Fibroblast of skin of back (primary cell): ENCODE data around the gene MGME1.

Experiments
- DNase-seq: peaks from one replicate; pipeline ENCODE4 v3.0.0-alpha.2; 2013

The MGME1 gene

GRCh38 chr20:17940224-17940971, 28.4 kb upstream of the MGME1 start:
- DNase-seq = no peak

- no peak for DNase-seq
These were observed 27.6 kb upstream of the MGME1 start for GRCh38 chr20:17941087-17941825.

- DNase-seq = no peak
These were observed 27.0 kb upstream of the MGME1 start for GRCh38 chr20:17941826-17942196.

- no peak for DNase-seq
These were observed 25.5 kb upstream of the MGME1 start for GRCh38 chr20:17943343-17943742.

GRCh38 chr20:17944854-17945474, 23.9 kb upstream of the MGME1 start:
- DNase-seq = no peak

DNA sequence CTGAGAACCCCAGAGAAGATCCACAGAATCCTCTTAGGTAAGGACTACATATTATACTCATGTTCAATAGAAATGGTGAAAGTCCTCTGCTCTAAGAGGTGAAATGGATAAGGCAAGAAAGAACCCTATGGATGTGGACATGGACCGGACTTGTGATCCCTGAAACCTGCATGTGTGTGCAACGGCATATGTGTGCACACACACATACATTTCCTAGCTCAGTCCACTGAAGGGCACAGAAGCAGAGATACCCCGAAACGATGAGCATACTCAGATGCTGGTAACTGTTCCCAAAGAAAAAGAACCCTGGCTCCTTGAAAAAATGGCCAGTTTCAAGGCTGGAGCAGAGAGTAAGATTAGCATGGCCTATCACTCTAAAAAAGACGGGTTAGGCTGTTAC, 22.8 kb upstream of the MGME1 start:
- DNase-seq = no peak

- DNase-seq = no peak
These were observed 22.0 kb upstream of the MGME1 start for GRCh38 chr20:17946572-17947473.

- DNase-seq = no peak
These were observed 21.4 kb upstream of the MGME1 start for GRCh38 chr20:17947474-17947815.

DNA sequence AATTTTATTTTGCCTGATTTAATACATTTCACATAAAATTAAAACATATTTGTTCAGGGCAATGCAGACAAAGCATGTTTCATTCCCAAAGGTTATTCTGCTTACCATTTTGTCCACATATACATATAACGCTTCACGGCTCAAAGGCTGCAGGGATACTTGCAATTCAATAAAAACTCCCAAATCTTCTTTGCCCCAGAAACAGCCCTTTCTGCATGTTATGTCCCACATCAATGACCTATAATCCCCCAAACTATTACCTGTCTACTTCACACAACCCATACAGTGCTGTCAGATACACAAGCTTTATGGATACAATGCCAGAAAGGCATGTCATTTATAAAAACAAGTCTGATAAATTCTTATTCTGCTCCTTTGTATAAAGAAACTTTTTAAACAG, 20.4 kb upstream of the MGME1 start:
- DNase-seq = no peak

DNA sequence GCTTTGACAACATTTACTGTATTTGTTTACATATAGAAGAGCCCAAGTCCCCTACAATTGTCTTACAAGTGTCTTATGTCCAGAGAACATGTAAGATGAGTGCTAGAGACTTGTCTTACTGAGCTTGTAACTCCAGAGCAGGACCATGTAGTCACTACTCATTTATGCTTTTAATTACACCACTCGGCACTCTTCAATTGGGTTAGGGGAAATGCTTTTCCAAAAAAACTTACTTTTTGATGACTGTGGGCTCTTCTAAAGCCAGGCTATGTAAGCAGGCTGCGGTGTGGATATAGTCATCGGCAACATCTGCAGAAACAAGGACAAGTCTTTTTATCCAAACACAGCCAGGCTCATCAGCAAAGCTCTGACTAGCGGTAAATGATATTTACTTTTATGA, 18.9 kb upstream of the MGME1 start:
- DNase-seq = no peak

DNA sequence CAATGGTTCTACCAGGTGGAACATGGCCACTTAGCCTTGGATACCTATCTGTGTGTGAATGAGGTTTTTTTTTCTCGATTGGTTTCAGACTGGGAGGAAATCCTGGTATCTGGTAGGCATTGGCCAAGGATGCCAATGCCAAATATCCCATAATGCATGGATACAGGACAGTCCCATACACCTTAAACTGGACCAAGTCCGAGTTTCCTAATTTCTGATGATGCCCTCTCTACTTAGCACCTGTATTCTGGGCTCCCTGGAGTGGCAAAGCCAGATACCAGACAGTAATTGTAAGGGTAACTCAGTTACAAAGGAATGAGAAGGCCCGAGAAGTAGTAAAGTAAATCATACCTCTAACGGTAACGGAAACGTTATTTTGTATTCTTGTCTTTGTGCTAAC, 18.1 kb upstream of the MGME1 start:
- no peak for DNase-seq

DNA sequence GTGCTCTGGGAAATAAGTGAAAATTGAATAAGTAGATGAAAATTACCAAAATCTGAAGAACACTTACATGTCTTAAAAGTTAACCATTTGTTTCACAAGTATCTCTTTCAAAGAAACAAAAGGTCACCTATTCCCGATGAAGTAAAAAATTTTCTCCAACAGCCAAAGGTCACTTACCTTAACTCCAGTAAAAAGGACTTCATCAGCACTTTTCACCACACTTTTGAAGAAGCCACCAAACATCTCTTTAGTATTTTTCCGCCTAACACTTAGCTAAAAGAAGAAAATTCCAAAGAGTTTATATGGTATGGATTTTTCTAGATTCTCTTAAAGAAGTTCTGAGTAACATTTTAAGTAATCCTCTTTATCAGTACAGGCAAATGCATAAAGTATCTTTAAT, 17.5 kb upstream of the MGME1 start:
- no peak for DNase-seq

- DNase-seq = no peak
These were observed 15.8 kb upstream of the MGME1 start for GRCh38 chr20:17952692-17953684.

- DNase-seq = no peak
These were observed 14.9 kb upstream of the MGME1 start for GRCh38 chr20:17953935-17954334.

DNA sequence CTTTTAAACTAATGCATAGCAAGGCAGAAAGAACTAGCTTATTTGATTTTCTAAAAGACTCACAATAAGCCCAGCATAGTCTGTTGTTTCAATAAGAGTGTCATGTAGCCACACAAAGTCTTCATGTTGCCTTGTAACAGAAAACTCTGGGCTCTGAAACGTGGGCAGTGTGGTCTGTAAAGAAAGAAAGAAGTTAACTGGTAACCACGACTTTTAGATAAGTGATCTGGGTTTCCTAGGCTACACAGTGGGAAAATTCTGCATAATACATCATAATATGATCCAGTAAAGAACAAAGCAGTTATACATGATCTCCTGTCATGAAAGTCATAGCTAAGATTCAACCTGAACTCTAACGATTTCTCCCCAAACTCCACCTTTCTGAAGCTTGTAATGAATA, 13.5 kb upstream of the MGME1 start:
- no peak for DNase-seq

DNA sequence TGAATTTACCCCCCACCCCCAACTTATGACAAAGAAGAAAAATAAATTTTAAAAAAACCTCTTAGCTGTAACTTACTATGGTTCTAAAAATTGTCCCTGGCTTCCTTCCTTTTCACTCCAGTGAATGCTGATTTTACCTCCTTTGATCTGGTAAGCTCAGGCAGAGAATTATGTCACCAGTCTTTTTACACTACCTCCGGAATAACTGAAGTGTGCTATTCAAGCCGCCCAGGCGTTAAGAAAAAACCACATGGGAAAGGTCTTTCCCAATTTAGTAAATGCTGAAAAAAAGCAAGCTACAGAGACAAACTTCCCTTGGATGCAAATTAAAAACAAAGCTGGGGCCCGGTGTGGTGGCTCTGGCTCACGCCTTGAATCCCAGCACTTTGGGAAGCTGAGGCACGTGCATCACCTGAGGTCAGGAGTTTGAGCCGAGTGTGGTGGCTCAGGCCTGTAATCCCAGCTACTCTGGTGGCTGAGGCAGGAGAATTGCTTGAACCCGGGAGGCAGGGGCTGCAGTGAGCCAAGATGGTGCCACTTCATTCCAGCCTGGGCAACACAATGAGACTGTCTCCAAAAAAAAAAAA, 12.6 kb upstream of the MGME1 start:
- no peak for DNase-seq

DNA sequence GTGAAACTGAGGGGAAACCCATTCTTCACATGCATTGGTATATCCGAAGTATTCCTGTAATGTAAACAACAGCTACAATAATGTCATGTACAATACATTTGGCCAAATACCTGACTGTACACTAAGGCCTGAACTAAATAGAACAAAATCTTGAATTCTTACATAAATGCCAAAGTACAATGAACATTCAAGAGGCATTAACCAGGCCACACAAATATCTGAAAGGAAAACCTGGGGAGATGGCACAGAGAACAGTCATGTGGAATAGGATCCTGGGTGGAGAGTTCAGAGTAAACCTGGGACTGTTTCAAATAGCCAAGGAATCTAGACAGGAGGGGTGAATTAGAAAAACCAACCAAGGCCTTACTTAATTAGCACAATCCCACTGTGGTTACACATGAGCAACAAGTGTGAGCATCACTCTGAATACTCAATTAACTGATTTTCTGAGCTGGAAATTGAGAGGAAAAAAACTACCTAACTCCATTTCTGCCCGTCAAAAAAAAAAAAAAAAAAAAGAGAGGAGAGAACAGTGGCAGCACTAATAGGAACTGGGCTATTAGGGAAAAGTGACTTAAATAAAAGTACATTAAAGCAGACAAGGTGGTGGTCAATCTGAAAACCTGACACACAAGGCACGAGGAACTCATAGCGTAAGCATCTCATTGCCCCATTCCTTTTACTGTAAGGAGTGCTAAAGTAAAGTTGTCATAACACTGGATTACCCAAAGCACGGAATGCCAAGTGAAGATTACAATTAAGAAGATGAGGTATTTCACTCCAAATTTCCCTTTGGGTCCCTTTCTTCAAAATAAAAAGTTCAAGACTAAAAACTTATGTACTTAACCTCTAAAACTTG, 11.1 kb upstream of the MGME1 start:
- DNase-seq = peak; percentile 36

GRCh38 chr20:17958373-17959256, 10.2 kb upstream of the MGME1 start:
- DNase-seq = no peak

DNA sequence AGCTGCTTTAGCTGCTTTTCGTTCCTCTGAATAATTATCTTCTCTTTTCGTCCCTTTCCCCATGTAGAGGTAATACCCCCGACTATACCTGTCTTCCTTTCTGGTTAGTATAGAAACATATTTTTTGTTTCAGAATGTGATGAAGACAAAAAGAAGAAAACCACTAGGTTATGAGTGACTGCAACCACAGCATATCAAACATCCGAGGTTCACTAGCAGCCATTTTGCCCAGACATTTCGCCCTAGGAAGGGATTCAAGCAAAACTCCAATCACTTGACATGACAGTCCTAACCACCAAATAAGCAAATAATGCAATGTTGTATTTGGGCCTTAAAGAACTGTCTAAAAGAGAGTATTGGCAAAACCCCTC, 9.6 kb upstream of the MGME1 start:
- no peak for DNase-seq
